Activated naive CD8-positive, alpha-beta T cell treated with anti-CD3 and anti-CD28 coated beads, Interleukin-2, amount 10 ng/mL, durations not matched to agents 7 days and 5 days (primary cell): ENCODE results near the gene NAA25. TPM values are rescaled to one million over a fixed set of nuclear protein-coding genes. Genes with fewer than 3 reads are reported as not detected.
"Not testable (repeated sequence)": the region's sequence is repeated elsewhere in the genome, so short reads cannot be mapped to it uniquely, and the experiment has no call there.

Experiments used
- ATAC-seq: fragments of 150-1000 bp; cut with Tn5 transposase; one replicate; pipeline ENCODE4 v1.10.0; 2021; ENCODE audit warnings: low read depth, moderate library complexity
- POLR2A ChIA-PET: fragments of 350-600 bp; sonication (Branson Sonifier 250); formaldehyde crosslinking; loops from one replicate; lab custom pipeline; 2021; ENCODE audit warnings: antibody characterized with exemption; lab: Charles Lee
- DNase-seq: peaks from one replicate; pipeline ENCODE4 v3.0.0; 2021
- H3K27ac Mint-ChIP-seq: one replicate; pipeline ENCODE4 v1.8.0; 2022; ENCODE audit warnings: mild to moderate bottlenecking, mixed read lengths
- H3K27me3 Mint-ChIP-seq: one replicate; pipeline ENCODE4 v1.8.0; 2022; ENCODE audit warnings: mild to moderate bottlenecking, moderate library complexity, mixed read lengths
- H3K36me3 Mint-ChIP-seq: one replicate; pipeline ENCODE4 v1.8.0; 2021; ENCODE audit warnings: mild to moderate bottlenecking, mixed read lengths
- H3K4me1 Mint-ChIP-seq: one replicate; pipeline ENCODE4 v1.8.0; 2021; ENCODE audit warnings: mixed read lengths
- H3K4me3 Mint-ChIP-seq: one replicate; pipeline ENCODE4 v1.8.0; 2022; ENCODE audit warnings: mild to moderate bottlenecking, moderate library complexity, mixed read lengths
- H3K9me3 Mint-ChIP-seq: one replicate; pipeline ENCODE4 v1.8.0; 2021; ENCODE audit warnings: mixed read lengths
- total RNA-seq, 2 experiments: library from RNA; stranded (reverse); gene quantifications; one replicate each; pipeline ENCODE4 v1.2.3, GENCODE V29; 2021

The NAA25 gene
- total RNA-seq, 2 experiments from 2014 or later, result 26.0 to 28.5 TPM

GRCh38 chr12:112111931-112112330, 3.3 kb upstream of the NAA25 start:
- no peaks in the 10 kb centered on the region for H3K9me3 Mint-ChIP-seq
- H3K36me3 Mint-ChIP-seq, result no peaks in the 10 kb centered on the region
- peaks cover 17% of the 10 kb centered on the region for H3K4me1 Mint-ChIP-seq
- H3K27ac Mint-ChIP-seq, result no peak overlapping the region
- ATAC-seq (no peak), DNase-seq (no peak)
- POLR2A ChIA-PET, result interaction anchor here (2.1 kb wide), 1 partner anchor 14 kb away, joined by 17 read pairs; the partner anchor contains the start of gene TRAFD1
- H3K4me3 Mint-ChIP-seq, result no peak overlapping the region
- H3K27me3 Mint-ChIP-seq, result no peaks in the 10 kb centered on the region

DNA sequence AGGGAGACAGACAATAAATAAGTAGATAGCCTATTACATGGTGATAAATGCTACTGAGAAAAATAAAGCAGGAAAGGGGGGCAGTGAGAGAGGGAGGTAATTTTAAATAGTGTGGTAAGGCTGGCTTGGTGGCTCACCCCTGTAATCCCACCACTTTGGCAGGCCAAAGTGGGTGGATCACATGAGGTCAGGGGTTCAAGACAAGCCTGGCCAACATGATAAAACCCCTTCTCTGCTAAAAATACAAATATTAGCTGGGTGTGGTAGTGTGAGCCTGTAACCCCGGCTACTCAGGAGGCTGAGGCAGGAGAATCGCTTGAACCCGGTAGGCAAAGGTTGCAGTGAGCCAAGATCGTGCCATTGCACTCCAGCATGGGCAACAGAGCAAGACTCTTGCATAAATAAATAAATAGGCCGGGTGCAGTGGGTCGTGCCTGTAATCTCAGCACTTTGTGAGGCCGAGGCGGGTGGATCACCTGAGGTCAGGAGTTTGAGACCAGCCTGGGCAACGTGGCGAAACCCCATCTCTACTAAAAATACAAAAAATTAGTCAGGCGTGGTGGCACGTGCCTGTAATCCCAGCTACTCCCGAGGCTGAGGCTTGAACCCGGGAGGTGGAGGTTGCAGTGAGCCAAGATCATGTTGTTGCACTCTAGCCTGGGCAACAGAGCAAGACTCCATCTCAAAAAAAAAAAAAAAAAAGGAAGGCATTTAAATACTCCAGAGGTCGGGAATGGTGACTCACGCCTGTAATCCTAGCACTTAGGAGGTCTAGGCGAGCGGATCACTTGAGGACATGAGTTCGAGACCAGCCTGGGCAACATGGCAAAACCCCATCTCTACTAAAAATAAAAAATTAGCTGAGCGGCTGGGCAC, 2.4 kb upstream of the NAA25 start:
- H3K4me3 Mint-ChIP-seq, H3K27me3 Mint-ChIP-seq, ATAC-seq, H3K36me3 Mint-ChIP-seq, H3K27ac Mint-ChIP-seq, H3K9me3 Mint-ChIP-seq, DNase-seq: not testable (repeated sequence)
- POLR2A ChIA-PET, result interaction anchor here (2.1 to 4.1 kb wide), 2 partner anchors 15 to 18 kb away, joined by 17 to 146 read pairs; partner anchors contain the start of gene TRAFD1
- peaks cover 16% of the 10 kb centered on the region for H3K4me1 Mint-ChIP-seq

- H3K36me3 Mint-ChIP-seq, result peaks cover 3% of the 10 kb centered on the region
- H3K9me3 Mint-ChIP-seq, result no peaks in the 10 kb centered on the region
- peaks cover 37% of the 10 kb centered on the region for H3K4me1 Mint-ChIP-seq
- H3K27ac Mint-ChIP-seq, result peak overlapping the region; percentile 85
- H3K4me3 Mint-ChIP-seq, result peak overlapping the region; percentile 93
- POLR2A ChIA-PET, result interaction anchor here (0.9 to 4.1 kb wide), 6 partner anchors 10 to 94 kb away, joined by 3 to 146 read pairs (median 11); partner anchors contain the start of genes ERP29, TMEM116 and TRAFD1
- H3K27me3 Mint-ChIP-seq, result no peaks in the 10 kb centered on the region
- ATAC-seq, result no peak
- no peak for DNase-seq
Measured at GRCh38 chr12:112107306-112108201, 1.0 kb downstream of the NAA25 start.

DNA sequence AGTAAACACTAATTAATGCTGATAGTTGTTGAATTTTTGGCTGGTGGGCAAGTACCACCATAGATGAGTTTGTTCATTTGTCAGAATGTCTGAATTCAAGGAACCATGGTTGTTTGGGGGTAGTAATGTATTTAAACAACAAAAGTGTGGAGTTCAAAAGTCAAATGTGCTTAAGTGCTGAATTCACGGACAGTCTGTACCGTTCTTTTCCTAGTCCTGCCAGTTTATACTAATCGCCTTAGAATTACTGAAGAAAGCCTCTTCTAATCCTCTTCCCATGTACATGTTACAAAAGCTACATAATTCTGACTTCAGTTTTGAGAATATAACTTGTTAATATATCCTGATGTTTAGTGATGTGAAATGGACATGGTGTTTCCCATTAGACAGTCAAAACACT, 2.7 kb downstream of the NAA25 start:
- ATAC-seq, result no peak
- POLR2A ChIA-PET, result interaction anchor here (0.7 to 1.3 kb wide), 2 partner anchors 19 to 161 kb away, joined by 3 to 8 read pairs; partner anchors contain the start of gene TRAFD1
- Mint-ChIP-seq H3K27ac (peak overlapping the region; percentile 18), H3K4me3 (no peak overlapping the region), H3K9me3 (no peaks in the 10 kb centered on the region), H3K27me3 (no peaks in the 10 kb centered on the region), H3K36me3 (peaks cover 8% of the 10 kb centered on the region), H3K4me1 (peaks cover 41% of the 10 kb centered on the region)
- DNase-seq, result no peak

- peaks cover 23% of the 10 kb centered on the region for H3K36me3 Mint-ChIP-seq
- POLR2A ChIA-PET, result no interaction called here
Measured at GRCh38 chr12:112103758-112104503, 4.7 kb downstream of the NAA25 start.

DNA sequence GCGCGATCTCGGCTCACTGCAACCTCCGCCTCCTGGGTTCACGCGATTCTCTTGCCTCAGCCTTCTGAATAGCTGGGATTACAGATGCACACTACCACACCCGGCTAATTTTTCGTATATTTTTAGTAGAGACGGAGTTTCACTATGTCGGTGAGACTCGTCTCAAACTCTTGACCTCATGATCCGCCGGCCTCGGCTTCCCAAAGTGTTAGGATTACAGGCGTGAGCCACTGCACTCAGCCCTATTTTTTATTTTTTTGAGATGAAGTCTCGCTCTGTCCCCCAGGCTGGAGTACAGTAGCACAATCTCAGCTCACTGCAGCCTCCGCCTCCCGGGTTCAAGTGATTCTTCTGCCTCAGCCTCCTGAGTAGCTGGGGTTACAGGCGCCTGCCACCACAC, 5.8 kb downstream of the NAA25 start:
- ATAC-seq, H3K4me3 Mint-ChIP-seq, H3K27me3 Mint-ChIP-seq, H3K27ac Mint-ChIP-seq, DNase-seq, H3K9me3 Mint-ChIP-seq: not testable (repeated sequence)
- Mint-ChIP-seq H3K36me3 (peaks cover 31% of the 10 kb centered on the region), H3K4me1 (peaks cover 43% of the 10 kb centered on the region)
- POLR2A ChIA-PET, result interaction anchor here (1.7 kb wide), 1 partner anchor 23 kb away, joined by 5 read pairs; the partner anchor contains the start of gene TRAFD1

More at GRCh38 chr12:112103758-112104503, 4.7 kb downstream of the NAA25 start:
- no peaks in the 10 kb centered on the region for H3K27me3 Mint-ChIP-seq
- H3K9me3 Mint-ChIP-seq, result no peaks in the 10 kb centered on the region
- H3K27ac Mint-ChIP-seq, result no peak overlapping the region
- no peak for DNase-seq
- ATAC-seq, result no peak
- H3K4me3 Mint-ChIP-seq, result no peak overlapping the region
- peaks cover 41% of the 10 kb centered on the region for H3K4me1 Mint-ChIP-seq

DNA sequence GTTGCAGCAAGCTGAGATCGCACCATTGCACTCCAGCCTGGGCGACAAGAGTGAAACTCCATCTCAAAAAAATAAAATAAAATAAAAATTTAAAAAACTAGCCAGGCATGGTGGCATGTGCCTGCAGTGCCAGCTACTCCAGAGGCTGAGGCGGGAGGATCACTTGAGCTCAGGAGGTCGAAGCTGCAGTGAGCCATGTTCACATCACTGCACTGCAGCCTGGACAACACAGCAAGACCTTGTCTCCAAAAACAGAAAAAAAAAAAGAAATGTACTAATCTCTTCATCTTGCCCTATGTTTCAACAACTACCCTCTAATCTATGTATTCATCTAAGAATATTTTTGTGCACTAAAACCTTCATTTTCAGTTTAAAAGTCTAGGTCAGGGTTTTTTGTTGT, 6.5 kb downstream of the NAA25 start:
- Mint-ChIP-seq H3K36me3 (peaks cover 31% of the 10 kb centered on the region), H3K27me3 (no peaks in the 10 kb centered on the region), H3K4me3 (no peak overlapping the region), H3K27ac (no peak overlapping the region), H3K9me3 (no peaks in the 10 kb centered on the region), H3K4me1 (peaks cover 37% of the 10 kb centered on the region)
- ATAC-seq (no peak), DNase-seq (no peak)
- POLR2A ChIA-PET, result interaction anchor here (0.7 to 1.7 kb wide), 3 partner anchors 15 to 329 kb away, joined by 3 to 5 read pairs (median 4); partner anchors contain the start of gene TRAFD1

- H3K9me3 Mint-ChIP-seq, ATAC-seq, H3K4me3 Mint-ChIP-seq, DNase-seq, POLR2A ChIA-PET, H3K27ac Mint-ChIP-seq, H3K27me3 Mint-ChIP-seq: not testable (repeated sequence)
- H3K4me1 Mint-ChIP-seq, result peaks cover 37% of the 10 kb centered on the region
- H3K36me3 Mint-ChIP-seq, result peaks cover 32% of the 10 kb centered on the region
Measured at GRCh38 chr12:112100500-112100899, 8.1 kb downstream of the NAA25 start.

DNA sequence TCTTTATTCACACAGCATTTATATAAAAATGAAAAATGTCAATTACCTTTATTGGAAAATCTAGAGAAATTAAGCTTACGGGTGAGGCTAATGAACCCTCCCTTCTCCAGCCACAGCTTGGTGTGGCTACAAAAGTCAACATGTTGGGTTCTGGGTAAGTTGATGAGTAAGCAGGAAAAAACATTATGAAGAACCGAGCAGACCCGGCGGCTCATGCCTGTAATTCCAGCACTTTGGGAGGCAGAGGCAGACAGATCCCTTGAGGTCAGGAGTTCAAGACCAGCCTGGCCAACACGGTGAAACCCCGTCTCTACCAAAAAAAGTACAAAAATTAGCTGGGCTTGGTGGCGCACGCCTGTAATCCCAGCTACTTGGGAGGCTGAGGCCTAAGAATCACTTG, 10.9 kb downstream of the NAA25 start:
- no peak overlapping the region for H3K4me3 Mint-ChIP-seq
- no peaks in the 10 kb centered on the region for H3K27me3 Mint-ChIP-seq
- no peaks in the 10 kb centered on the region for H3K9me3 Mint-ChIP-seq
- DNase-seq, result no peak
- POLR2A ChIA-PET, result interaction anchor here (0.6 to 1.8 kb wide), 4 partner anchors 11 to 651 kb away, joined by 3 to 7 read pairs (median 4); partner anchors contain the start of genes NAA25 and TRAFD1
- H3K36me3 Mint-ChIP-seq, result peaks cover 36% of the 10 kb centered on the region
- peaks cover 20% of the 10 kb centered on the region for H3K4me1 Mint-ChIP-seq
- H3K27ac Mint-ChIP-seq, result no peak overlapping the region
- no peak for ATAC-seq

DNA sequence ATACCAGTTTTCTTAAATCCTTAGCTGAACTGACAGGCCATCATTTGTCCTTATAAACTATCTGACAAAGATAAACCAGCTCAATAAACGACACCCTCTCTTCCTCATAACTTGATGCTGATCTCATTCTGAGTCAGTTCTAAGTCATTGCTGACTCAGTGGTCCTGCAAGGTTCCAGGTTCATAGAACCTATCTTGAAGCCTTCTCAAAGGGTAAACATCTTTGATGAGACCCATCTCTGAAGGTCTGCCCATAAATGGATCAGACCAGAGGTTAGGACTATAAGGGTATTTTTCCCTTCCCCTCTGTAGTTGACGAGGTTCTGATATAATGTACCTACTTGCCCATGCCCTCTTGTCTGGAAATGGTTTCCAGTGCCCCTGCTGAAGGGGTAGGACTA, 11.9 kb downstream of the NAA25 start:
- Mint-ChIP-seq H3K4me3 (no peak overlapping the region), H3K4me1 (peaks cover 20% of the 10 kb centered on the region), H3K27me3 (no peaks in the 10 kb centered on the region), H3K9me3 (no peaks in the 10 kb centered on the region), H3K36me3 (peaks cover 38% of the 10 kb centered on the region), H3K27ac (peak overlapping the region; percentile 5)
- no peak for DNase-seq
- POLR2A ChIA-PET, result interaction anchor here (1.4 to 1.8 kb wide), 2 partner anchors 12 to 28 kb away, joined by 4 to 7 read pairs; partner anchors contain the start of genes NAA25 and TRAFD1
- ATAC-seq, result peak; percentile 33

DNA sequence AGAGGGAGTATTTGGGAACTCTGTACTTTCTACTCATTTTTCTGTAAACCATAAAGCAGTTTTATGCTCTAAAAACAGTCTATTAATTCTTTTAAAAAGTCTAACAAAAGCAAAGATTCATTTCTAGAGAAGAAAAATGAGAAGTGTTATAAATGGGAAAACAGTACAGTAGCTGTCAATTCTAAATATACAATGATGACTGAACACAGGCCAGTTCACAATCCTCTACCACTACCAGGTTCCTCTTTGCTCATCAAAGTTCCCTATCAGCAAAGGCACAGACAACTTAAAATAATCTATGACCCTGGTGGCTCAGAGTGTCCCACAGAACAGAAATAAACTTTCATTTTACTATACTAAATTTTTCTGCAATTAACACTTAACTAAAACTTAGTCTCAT, 12.5 kb downstream of the NAA25 start:
- peak overlapping the region; percentile 28 for H3K27ac Mint-ChIP-seq
- no peaks in the 10 kb centered on the region for H3K9me3 Mint-ChIP-seq
- no peak for ATAC-seq
- peaks cover 40% of the 10 kb centered on the region for H3K36me3 Mint-ChIP-seq
- no peak overlapping the region for H3K4me3 Mint-ChIP-seq
- DNase-seq, result no peak
- POLR2A ChIA-PET, result interaction anchor here (1.4 kb wide), 1 partner anchor 29 kb away, joined by 4 read pairs; the partner anchor contains the start of gene TRAFD1
- peaks cover 18% of the 10 kb centered on the region for H3K4me1 Mint-ChIP-seq
- no peaks in the 10 kb centered on the region for H3K27me3 Mint-ChIP-seq

DNA sequence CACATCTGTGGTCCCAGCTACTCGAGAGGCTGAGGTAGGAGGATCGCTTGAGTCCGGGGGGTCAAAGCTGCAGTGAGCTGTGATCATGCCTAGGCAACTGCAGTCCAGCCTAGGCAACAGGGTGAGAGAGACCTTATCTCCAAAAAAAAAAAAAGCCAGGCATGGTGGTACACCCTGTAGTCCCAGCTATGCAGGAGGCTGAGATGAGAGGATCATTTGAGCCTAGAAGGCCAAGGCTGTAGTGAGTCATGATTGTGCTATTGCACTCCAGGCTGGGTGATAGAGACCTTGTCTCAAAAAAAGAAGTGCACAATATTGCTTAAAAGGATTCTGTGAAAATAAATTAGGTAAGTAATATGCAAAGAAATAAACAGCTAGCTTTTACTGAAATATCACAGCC, 17.0 kb downstream of the NAA25 start:
- no peak for ATAC-seq
- Mint-ChIP-seq H3K4me1 (peaks cover 13% of the 10 kb centered on the region), H3K27me3 (no peaks in the 10 kb centered on the region), H3K4me3 (no peak overlapping the region), H3K9me3 (no peaks in the 10 kb centered on the region), H3K36me3 (peaks cover 28% of the 10 kb centered on the region), H3K27ac (no peak overlapping the region)
- POLR2A ChIA-PET, result interaction anchor here (0.5 kb wide), 1 partner anchor 123 kb away, joined by 6 read pairs; no protein-coding TSS in a partner anchor
- no peak for DNase-seq
